NCI-H146 (cell line): ENCODE data around the gene F10.

Source experiments
- DNase-seq: peaks from one replicate; lab custom pipeline; 2025; lab: John Stamatoyannopoulos, UW

F10 gene

DNA sequence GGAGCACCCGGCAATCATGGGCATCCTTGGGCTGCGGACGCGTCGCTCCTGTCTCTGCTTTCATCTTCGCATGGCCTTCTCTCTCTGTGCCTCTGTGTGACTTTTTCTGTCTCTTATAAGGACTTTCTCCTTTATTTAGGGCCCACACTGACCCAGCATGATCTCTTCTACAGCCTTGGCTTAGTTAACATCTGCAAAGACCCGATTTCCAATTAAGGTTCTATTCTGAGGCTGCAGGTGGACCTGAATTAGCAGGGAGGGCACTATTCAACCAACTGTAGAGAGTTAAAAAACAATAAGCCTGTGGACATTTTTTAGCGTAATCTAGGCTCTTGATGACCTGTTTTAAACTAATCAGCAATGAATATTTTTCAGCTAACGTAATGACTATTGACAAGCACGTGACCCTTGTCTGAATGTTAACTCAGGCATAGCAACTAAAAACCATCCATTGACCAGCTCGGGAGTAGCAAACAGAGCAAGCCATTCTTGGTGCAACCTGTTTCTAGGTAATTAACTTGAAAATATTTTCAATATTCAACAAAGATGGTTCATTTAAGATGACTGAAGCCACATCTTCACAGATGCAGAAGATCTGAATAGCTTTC lies 15.2 kb downstream of the F10 start:
- no peak for DNase-seq

DNA sequence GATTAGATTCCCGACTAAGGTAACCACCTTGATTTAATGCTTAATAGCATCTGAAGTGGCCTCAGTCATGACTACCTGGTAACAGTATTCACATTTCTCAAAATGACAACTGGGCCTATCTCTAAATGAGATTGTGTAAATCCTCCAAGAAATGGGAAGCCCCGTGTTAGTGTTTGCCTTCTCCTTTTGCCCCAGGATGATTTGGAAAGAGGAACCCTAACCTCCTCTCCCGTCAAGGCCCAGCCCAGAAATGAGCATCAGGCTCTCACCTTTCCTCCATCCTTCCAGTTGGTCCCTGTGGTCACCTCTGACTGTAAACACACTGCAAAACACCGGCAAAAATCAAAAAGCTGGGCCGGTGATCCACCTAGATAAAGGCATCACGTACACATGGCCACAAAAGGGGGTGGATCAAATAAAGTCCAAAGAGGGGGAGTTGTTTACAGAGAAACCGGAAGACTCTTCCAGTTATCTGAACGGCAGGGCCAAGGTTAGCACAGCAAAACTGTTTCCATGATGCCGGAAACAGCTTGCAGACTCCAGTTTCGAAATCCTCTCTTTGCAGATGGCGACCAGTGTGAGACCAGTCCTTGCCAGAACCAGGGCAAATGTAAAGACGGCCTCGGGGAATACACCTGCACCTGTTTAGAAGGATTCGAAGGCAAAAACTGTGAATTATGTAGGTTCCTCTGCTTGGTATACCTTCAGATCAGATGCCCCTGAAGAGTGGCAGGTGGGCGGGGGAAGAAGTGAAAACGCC lies 16.4 kb downstream of the F10 start:
- peak; percentile 64 for DNase-seq

DNA sequence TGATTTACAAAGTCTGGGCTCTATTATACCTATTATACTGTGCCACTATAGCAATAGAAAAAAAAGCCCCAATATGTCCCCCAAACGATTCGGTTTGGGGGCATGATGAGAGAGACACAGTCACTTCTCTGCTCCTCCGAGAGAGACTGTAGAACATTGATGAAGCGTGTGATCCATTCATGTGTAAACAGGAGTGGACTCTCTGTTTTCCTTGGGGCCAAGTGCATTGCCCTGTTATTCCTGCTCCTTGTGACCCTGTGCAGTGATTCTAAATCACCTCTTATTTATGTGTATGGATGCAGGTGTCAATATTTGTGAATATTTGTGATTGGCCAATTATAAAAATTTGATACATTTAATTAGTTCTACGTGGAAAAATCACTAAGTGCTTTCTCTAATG lies 17.0 kb downstream of the F10 start:
- DNase-seq = peak; percentile 27

DNA sequence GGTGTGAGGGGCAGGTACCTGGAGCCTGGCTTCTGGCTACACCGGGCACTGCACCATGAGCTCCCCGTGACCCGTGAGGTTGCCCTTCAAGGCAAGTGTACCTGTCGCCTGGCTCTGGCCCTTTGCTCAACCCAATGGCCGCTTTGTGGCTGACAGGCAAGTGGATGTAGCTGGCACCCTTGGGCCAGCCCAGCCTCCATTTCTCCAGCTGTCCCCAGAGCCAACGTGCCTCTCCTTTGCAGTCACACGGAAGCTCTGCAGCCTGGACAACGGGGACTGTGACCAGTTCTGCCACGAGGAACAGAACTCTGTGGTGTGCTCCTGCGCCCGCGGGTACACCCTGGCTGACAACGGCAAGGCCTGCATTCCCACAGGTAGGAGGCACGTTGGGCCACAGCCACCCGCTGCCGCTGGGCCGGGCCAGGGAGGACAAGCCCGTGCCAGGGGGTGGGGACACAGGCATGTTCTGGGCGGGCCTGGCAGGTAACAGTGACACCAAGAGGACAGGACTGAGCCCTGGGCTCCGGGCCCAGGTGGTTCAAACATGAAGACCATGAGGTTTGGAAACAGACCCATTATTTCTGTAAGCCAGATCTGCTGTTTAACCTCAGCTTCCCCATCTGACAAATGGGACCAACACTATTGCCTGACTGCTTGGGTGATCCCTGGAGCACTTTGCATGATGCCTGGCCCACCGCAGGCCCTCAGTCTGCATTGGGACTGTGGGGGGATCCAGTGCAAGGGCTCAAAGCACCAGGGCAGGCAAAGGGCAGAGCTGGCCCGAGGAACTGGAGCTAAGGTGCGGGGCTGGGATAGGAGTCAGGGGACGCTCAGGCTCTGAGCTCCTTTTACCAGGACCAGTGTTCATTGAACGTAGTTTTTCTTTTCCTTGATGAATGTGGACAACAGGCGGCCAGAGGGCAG lies 18.3 kb downstream of the F10 start:
- DNase-seq = no peak

DNA sequence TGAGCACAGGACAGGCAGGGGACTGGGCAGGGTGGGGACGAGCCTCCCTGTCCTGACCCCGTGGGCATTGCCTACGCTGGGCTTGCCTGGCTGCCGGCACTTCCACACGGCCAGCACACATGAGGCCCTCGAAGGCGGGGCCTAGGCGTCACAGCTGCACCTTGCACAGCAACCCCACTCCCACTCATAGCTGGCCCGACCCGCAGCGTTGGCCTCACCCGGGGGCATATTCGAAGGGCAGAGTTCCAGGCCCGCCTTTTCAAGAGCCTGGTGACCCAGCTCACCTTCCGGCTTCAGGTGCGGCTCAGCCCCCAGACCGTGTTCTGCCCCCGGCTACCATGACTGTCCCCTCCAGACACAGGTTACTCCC lies 19.0 kb downstream of the F10 start:
- no peak for DNase-seq

DNA sequence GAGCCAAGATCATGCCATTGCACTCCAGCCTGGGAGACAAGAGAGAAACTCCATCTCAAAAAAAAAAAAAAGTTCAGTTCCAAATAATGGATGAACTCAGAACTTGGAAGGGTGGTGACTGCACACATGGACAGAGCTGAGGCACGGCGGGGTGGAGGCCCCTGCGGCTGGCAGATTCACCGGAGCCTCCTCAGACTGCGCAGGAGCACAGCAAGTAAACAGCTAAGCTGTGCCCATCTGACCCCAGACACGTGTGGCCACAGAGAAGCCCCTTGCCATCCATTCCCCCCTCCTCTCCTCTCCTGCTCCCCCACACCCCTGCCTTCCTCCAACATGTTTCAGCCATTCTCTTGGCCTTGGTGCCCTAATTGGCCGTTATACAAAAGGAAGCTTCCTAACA lies 20.3 kb downstream of the F10 start:
- no peak for DNase-seq

DNA sequence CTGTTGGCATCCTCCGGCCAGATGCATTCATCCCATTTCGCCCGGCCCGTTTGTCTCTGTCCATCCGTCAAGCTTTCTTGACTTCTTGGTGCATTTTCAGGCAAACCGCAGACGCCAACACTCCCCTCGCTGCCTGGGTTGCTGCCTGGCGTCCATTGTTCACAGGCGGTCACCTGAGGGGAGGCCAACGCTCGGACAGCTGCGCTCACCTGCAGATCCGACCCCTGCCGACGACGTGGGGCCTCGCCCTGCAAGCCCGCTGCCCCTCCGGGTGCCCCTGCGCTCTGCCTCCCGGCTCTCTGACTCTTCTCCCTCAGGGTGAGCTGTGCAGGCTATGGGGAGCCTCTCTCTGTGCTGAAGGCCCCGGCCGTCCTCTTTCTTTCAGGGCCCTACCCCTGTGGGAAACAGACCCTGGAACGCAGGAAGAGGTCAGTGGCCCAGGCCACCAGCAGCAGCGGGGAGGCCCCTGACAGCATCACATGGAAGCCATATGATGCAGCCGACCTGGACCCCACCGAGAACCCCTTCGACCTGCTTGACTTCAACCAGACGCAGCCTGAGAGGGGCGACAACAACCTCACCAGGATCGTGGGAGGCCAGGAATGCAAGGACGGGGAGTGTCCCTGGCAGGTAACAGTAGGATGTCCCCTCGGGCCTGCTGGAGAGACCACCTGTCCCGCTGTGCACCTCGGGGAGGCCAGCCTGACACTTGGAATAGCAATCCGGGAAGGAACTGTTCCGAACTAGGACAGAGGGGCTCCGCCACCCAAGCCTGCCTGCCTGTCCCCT lies 21.1 kb downstream of the F10 start:
- DNase-seq = no peak

DNA sequence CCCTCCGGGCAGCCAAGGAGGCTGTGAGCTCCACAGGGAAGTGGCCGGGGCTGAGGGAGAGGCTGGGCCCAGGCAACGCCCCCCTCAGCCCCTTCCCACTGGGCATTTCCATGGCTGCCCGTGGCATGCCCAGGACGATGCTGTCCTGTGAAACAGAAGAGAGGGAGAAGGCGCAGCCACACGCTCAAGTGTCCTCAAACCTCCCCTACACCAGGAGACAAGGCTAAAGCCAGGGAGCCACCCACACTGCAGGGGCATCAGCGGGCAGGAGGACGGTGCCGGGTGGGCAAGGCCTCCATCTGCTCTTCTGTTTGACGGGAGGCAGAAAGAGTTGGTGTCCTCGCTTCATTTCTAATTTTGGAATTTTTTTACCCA lies 21.6 kb downstream of the F10 start:
- DNase-seq = no peak

DNA sequence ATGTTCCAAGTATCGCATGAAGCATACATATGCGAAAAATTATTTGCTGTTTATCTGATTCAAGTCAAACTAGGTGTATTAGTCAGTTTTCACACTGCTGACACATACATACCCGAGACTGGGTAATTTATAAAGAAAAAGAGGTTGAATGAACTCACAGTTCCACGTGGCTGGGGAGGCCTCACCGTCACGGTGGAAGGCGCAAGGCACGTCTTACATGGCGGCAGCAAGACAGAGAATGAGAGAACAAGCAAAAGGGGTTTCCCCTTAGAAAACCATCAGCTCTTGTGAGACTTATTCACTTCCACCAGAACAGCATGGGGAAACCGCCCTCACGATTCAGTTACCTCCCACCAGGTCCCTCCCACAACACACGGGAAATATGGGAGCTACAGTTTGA lies 22.9 kb downstream of the F10 start:
- no peak for DNase-seq

DNA sequence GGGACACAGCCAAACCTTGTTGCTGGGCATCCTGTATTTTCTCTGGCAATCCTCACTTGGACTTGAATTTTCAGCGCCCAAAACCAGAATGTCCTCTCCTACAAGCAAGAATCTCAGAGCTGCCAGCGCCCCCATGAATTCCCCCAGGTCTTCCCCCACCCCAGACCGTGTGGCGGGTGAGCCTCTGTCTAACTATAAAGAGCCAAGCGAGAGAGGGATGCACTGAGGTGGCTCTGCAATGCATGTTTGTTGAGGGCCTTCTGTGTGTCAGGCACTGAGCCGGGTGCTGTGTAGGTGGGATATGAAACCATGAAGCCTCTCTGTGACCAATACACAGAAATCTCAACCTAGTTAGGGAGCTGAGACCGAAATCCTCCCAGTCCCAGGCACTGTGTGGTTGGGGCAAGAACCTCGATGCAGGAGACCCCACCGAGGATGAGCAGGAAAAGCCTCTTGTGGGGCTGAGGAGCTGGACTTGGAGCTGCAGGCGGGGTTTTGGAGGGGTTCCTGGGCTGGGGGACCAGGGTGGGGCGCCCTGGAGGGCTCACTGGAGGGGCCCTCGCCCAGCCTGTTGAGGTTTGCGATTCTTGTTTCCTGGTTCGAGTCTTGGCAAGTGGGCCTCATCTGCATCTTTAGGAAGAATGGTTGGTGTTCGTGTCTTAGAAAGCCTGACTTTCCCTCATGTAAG lies 23.5 kb downstream of the F10 start:
- DNase-seq = no peak

DNA sequence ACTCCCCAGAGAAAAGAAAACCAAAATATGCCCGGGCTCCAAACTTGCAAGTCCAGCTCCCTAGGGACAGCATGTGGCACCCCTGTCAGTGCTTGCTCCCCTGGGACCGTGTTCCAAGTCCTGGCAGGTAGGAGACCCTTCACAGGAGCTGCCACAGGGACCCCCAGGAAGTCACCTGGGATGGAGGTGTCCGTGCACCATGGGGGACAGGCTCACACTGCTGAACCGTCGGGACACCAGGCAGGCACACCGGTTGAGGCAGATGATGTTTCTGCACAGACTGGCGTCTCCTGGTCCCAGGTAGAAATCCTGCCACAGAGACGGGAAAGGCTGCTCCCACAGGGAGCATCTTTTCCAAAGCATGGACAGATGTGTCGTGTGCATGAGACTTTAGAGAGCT lies 24.2 kb downstream of the F10 start:
- DNase-seq = no peak

DNA sequence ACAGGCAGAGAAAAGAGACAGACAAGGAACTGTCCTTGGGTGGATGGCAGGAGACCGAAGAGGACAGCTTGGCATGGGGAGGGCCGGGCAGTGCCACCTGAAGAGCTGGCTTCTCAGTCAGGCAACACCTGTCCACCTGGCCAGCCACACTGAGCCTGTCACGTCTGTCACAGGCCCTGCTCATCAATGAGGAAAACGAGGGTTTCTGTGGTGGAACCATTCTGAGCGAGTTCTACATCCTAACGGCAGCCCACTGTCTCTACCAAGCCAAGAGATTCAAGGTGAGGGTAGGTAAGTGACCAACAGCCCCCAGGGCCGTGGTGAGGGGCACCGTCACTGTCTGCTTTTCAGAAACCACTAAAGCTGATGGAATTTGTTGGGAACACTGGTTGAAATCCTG lies 24.6 kb downstream of the F10 start:
- DNase-seq = no peak

DNA sequence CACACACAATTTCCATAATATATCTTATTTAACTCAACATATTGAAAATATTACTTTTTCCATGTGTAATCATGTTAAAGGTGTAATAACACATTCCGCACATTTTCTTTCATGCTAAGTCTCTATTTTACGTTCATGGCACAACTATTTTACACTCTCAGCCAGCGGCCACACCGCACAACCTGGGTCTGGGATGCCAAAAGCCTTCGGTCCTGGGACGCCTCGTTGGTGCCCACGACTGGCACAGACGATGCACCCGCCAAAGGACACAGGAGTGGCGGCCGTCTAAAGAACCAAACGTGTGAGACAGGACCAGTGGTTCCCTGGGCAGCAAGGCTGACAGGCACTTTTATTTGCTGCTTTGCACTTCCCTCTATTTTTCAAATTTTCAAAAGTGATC lies 25.8 kb downstream of the F10 start:
- DNase-seq = no peak

DNA sequence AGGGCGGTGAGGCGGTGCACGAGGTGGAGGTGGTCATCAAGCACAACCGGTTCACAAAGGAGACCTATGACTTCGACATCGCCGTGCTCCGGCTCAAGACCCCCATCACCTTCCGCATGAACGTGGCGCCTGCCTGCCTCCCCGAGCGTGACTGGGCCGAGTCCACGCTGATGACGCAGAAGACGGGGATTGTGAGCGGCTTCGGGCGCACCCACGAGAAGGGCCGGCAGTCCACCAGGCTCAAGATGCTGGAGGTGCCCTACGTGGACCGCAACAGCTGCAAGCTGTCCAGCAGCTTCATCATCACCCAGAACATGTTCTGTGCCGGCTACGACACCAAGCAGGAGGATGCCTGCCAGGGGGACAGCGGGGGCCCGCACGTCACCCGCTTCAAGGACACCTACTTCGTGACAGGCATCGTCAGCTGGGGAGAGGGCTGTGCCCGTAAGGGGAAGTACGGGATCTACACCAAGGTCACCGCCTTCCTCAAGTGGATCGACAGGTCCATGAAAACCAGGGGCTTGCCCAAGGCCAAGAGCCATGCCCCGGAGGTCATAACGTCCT lies 26.4 kb downstream of the F10 start:
- no peak for DNase-seq

DNA sequence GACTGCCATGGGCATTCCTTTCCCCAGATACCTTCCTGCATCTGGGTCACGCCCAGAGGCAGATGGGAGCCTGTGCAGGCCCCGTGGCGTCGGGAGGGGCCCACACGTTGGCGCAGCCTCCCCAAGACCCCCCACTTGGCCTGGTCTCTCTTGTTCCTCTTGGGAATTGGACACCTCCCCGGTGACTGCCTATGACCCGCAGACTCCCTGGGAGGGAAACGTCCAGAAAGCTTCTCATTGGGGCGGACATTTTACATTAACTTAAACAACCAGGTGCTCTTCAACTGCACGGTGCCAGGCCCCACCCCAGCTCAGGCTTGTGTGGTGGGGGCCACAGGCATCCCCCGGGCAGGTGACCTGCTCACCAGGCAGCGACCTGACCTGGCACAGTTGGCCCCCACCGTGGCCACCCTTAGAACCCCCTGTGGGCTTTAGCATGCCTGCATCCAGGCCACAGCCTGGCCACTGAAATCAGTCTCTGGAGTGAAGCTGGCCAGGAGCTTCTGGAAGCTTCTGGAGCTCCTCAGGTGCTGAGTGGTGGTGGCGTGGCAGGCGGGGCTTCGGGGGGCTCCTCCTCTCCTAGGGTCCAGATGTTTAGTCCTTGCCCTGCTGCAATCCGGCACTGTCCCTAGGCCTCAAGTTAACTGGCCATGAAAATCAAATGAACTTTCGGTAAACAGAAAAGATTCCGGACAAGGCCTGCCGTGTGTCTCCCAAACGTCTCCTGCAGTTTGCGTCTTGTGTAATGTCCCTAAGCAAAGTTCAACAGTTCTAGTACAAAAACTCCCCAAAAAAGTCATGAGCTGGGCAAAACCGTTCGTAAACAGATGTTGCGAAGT lies 27.3 kb downstream of the F10 start:
- no peak for DNase-seq

DNA sequence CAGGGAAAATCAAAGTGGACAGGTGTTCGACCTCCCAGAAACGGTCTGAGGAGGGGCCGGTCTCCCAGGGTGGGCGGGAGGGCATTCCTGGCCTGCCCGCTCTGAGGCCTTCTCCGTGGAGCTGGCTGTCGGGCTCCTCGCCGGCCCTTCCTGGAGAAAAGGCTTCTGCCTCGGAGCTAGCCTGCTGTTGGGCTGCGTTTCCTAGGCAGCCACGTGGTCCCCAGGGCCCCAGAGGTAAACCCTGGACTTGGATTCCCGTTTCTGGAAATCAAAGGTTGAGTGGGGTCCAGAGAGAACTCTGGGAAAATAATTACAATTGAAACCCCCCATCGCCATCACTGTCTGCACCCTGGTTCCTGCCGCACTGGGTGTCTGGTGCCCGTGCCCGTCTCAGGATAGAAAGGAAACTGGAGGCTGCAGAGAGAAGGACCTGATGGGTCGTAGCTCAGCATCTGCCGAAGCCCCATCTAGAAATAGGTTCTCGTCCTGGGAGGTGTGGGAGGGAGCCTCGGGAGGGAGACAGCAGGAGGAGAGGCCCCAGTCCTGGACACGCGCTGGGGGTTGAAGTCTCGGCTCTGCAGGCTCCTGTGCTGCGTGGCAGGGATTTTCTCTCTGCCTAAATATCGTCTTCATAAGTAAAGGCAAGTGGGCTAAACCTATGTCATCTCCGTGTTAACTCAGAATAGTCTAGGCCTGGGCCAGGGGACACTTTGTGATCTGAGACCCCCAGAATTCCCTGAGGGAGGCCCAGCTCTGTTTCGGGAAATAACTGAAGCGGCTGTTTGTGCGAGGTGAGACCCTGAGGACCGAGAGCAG lies 28.2 kb downstream of the F10 start:
- no peak for DNase-seq

DNA sequence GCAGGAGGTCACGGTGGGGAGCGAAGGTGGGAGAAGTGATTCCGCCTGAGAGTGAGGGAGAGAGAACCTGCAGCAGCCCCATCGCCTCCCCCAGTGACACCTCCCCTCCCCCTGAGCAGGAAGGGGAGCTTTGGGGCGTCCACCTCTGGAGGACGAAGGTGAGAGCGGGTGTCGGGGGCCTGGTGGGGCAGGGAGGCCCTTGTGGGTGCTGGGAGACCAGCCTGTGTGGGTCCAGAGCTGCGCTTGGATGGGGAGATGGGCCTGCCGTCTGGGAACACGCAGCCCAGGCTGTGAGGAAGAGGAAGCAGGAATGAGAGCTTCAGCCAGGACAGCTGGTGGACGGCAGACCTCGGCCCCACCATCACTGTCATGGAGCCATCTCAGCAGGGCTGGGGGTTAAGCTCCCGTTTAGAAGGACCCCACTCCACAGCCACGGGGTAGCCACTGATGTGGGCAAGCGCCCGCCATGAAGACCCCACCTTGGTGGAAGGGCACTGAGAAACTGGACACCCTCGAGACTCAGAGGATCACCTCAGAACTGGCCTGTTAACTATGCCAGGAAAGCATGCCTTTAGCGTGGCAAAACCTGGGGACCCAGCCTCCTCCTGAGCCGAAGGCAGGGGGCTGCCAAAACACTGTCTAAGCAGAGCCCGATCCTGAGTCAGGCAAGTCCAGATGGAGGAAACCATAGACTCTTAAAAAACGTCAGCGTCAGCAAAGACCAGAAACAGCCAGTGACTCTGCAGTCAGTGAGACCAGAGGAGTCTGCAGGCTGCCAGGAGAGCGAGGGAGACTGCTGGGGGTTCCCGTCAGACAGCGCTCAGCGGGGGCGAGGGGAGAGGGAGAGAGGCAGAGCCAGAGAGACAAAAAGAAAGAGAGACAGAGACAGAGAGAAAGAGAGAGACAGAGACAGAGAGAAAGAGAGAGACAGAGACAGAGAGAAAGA lies 29.4 kb downstream of the F10 start:
- DNase-seq = peak; percentile 15

DNA sequence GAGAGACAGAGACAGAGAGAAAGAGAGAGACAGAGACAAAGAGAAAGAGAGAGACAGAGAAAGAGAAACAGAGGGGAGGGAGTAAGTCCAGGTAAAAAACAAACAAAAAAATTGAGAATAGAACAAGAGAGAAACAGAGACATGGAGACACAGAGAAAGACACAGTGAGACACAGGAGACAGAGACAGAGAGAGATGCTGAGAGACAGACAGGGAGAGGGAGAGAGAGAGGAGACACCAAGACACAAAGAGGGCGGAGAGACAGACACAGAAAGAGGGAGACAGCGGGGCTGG lies 30.0 kb downstream of the F10 start:
- DNase-seq = no peak
